GM18498 (cell line): ENCODE results near the gene CEP97.
A peak's percentile ranks its signal among the peaks of the same experiment; 100 is the strongest.
"Not testable (repeated sequence)": the region's sequence is repeated elsewhere in the genome, so short reads cannot be mapped to it uniquely, and the experiment has no call there.

Source experiments
- ATAC-seq: cut with Tn5 transposase; IDR thresholded peaks from one replicate; pipeline ENCODE4 v1.9.1; 2021; ENCODE audit warnings: mild to moderate bottlenecking, moderate library complexity; ENCODE audit not compliant: unreplicated experiment

Gene CEP97, protein sequence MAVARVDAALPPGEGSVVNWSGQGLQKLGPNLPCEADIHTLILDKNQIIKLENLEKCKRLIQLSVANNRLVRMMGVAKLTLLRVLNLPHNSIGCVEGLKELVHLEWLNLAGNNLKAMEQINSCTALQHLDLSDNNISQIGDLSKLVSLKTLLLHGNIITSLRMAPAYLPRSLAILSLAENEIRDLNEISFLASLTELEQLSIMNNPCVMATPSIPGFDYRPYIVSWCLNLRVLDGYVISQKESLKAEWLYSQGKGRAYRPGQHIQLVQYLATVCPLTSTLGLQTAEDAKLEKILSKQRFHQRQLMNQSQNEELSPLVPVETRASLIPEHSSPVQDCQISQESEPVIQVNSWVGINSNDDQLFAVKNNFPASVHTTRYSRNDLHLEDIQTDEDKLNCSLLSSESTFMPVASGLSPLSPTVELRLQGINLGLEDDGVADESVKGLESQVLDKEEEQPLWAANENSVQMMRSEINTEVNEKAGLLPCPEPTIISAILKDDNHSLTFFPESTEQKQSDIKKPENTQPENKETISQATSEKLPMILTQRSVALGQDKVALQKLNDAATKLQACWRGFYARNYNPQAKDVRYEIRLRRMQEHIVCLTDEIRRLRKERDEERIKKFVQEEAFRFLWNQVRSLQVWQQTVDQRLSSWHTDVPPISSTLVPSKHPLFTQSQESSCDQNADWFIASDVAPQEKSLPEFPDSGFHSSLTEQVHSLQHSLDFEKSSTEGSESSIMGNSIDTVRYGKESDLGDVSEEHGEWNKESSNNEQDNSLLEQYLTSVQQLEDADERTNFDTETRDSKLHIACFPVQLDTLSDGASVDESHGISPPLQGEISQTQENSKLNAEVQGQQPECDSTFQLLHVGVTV

GRCh38 chr3:101724329-101725193 lies at the start of gene CEP97:
Gene CEP97, plus strand, starts transcription at chr3:101724614. Its CDS starts 63 bp downstream, at chr3:101724677.
- ATAC-seq = peak; percentile 92

- ATAC-seq = no peak
Observed at GRCh38 chr3:101675709-101676215, 48.7 kb upstream of the CEP97 start.

DNA sequence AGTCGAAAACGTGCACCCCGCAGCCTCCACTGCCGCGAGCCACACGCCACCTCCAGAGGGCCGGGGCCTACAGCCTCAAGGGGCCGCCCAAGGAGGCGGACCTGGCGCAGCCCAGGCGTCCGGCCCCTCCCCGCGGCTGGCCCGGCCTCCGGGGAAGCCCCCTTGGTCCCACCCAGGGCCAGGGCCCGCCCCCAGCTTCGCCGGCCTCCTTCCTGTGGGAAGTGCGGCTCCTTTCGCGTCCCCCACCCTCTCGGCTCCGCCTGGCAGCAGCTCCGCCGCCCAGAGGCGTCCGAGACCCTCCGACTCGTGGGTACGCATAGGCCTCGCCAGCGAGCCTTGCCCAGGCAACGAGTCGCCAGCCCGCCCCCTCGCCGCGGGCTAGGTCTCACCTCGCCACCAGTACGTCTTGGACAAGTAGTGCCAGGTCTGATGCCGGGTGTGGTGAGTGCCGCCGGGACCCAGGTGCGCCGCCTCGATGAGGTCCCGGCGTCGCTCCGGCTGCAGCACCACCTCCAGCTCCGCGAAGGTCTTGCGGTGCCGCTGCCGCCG lies 48.1 kb upstream of the CEP97 start:
- peak; percentile 88 for ATAC-seq

DNA sequence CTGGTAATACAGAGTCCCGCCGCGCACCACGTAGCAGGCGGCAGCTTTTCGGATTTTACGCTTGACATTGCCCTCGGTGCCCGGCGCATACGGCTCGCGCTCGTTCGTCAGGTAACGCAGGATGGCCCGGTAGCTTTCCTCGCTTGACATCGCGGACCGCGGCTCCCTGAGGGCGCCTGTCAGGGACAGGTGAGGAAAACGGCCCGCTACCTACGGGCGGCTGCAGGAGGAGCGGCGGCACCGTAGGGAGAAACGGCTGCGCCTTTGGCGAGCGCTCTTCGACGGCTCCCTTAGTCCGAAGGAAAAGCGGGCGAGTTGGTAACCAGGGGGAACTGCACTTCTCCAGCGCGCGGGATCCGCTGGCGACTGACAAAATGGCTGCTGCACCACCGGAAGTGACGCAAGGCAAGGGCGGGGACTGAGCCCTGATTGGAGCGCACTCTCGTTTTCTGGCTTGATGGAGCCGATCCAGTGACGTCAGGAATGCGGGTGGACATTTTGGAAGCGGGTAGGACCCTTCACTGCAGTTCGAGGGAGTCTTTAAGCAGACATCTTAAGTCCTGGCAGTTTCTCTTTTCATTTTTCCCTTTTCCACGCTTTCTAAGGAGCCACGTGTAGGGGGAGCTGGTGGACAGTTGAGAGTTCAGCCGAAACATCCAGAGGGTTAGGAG lies 47.5 kb upstream of the CEP97 start, which contains the start of gene ZBTB11:
TSS of gene ZBTB11 (minus strand) at position 368 of the 671 bp plus-strand sequence. CDS start at position 150, 218 bp downstream.
- peak; percentile 72 for ATAC-seq

- ATAC-seq = no peak
Observed at GRCh38 chr3:101677436-101678286, 46.8 kb upstream of the CEP97 start.

DNA sequence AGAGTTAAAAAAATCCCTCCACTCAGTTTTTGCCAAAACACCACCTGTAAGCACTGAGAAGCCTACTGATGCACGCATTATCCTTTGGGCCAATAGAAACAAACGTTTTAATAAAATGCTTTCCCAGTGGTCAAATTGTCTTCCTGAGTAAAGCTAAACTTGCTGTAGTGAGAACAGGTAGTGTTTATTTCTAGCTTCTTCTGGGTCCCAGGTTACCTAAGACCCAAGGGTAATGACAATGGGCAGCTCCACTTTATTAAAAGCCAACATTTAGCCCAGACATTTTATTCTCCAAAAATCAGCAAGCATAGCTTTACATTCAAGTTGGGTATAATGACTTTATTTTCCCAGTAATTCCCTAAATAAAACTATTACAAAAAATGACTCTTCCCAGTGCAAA lies 45.6 kb upstream of the CEP97 start:
- not testable (repeated sequence) for ATAC-seq

GRCh38 chr3:101680466-101680865 lies 43.9 kb upstream of the CEP97 start:
- ATAC-seq = no peak

DNA sequence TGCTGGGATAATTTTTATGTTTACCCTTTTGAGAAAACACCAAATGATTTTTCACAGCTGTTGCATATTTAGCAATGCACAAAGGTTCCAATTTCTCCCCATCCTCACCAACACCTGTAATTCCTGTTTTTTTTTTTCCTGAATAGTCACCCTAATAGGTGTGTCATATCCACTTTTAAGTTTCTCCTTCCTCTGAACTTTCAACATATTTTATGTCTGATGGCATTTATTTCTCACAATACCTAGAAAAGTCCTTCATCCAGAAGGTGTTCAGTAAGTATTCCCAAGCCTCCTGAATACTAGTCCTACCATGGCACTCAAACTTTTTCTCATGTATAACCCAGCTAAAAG lies 39.4 kb upstream of the CEP97 start:
- no peak for ATAC-seq

DNA sequence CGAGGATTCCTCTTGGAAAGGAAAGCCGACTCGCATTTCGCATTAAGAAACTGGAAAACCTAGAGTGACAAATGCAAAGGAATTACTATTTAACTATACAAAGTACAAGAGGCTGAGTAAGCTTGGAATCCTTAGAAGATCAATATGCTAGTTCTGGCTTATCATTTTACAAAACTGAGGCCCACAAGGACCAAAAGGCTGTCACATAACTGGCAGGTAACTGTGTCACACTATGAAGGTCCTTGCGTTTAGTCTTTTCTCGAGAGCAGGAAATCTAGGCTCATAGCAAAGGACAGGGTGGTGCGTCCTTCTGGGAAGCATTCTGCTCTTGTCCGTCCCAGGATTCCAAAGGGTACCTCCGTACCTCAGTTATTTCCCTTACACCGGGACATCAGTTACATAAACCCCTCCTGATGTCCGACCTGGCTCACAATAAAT lies 38.5 kb upstream of the CEP97 start:
- ATAC-seq = peak; percentile 21

GRCh38 chr3:101687142-101687931 lies 37.1 kb upstream of the CEP97 start:
- no peak for ATAC-seq

DNA sequence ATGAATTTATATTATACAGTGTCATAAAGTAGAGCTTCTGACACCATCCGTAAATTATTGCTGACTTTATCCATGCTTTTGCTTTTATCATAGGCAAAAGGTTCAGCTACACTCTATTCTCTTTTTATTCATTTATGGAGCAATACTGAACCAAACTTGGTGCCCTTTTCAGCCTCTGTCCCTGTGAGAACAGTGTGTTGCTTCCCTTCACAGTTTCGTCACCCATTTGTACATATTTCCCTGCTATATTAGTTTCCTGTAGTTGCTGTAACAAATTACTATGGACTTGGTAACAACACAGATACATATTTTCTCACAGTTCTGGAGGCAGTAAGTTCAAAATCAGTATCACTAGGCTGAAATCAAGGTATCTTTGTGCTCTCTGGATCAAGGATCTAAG lies 35.1 kb upstream of the CEP97 start:
- no peak for ATAC-seq

DNA sequence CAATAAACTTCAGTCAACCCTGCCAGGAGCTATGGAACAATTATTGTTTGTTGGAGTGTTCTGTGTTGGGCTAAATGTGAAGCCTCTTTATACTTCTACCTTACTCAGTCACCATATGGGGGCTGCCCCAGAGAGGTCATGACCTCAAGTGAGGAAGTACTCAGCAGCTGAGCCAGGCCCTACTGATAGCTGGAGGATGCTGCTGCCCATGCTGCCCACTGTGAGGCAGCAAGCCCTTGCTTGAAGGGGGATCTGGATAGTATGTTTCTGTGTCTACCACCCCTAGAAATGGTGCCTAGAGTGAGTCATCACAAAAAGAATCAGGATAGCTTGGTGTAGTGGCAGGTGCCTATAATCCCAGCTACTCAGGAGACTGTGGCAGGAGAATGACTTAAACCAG lies 33.4 kb upstream of the CEP97 start:
- ATAC-seq = no peak

DNA sequence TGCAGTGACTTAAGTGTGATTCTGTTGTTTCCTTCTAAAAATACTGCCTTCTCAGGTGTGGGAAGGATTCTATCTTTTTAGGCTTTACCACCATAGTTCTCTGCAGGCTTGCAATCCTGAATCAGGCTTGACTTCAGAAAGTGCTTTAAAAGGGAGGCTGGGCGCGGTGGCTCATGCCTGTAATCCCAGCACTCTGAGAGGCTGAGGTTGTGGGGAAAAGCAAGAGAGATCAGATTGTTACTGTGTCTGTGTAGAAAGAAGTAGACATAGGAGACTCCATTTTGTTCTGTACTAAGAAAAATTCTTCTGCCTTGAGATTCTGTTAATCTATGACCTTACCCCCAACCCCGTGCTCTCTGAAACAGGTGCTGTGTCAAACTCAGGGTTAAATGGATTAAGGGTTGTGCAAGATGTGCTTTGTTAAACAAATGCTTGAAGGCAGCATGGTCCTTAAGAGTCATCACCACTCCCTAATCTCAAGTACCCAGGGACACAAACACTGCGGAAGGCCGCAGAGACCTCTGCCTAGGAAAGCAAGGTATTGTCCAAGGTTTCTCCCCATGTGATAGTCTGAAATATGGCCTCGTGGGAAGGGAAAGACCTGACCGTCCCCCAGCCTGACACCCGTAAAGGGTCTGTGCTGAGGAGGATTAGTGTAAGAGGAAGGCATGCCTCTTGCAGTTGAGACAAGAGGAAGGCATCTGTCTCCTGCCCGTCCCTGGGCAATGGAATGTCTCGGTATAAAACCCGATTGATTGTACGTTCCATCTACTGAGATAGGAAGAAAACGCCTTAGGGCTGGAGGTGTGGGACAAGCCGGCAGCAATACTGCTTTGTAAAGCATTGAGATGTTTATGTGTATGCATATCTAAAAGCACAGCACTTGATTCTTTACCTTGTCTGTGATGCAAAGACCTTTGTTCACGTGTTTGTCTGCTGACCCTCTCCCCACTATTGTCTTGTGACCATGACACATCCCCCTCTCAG lies 32.4 kb upstream of the CEP97 start:
- not testable (repeated sequence) for ATAC-seq

DNA sequence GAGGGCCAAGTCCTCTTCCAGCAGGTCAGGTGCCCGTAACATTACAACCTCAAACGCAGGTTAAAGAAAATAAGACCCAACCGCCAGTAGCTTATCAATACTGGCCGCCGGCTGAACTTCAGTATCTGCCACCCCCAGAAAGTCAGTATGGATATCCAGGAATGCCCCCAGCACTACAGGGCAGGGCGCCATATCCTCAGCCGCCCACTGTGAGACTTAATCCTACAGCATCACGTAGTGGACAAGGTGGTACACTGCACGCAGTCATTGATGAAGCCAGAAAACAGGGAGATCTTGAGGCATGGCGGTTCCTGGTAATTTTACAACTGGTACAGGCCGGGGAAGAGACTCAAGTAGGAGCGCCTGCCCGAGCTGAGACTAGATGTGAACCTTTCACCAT lies 30.9 kb upstream of the CEP97 start:
- ATAC-seq = peak; percentile 76

GRCh38 chr3:101694836-101695235 lies 29.6 kb upstream of the CEP97 start:
- ATAC-seq = not testable (repeated sequence)

GRCh38 chr3:101695779-101696372 lies 28.5 kb upstream of the CEP97 start:
- no peak for ATAC-seq
